A172 (cell line): Measurements from ENCODE around the gene ACTR2. TPM values are rescaled to one million over a fixed set of nuclear protein-coding genes. Genes with fewer than 3 reads are reported as not detected.
A peak's percentile ranks its signal among the peaks of the same experiment; 100 is the strongest.
"Not testable (repeated sequence)": the region's sequence is repeated elsewhere in the genome, so short reads cannot be mapped to it uniquely, and the experiment has no call there.

Experiments used
- DNase-seq: peaks from one replicate; pipeline ENCODE4 v3.0.0-alpha.2; 2015; ENCODE audit warnings: low spot score
- total RNA-seq: library from RNA; depleted of rRNA; stranded (reverse); fragments of >200 nt; shearing (Covaris generic); gene quantifications from 2 replicates; pipeline ENCODE4 v1.2.3, GENCODE V29; 2014; rRNA removed

ACTR2 gene
- total RNA-seq, 1 experiment from 2014 or later: 103 TPM

DNA sequence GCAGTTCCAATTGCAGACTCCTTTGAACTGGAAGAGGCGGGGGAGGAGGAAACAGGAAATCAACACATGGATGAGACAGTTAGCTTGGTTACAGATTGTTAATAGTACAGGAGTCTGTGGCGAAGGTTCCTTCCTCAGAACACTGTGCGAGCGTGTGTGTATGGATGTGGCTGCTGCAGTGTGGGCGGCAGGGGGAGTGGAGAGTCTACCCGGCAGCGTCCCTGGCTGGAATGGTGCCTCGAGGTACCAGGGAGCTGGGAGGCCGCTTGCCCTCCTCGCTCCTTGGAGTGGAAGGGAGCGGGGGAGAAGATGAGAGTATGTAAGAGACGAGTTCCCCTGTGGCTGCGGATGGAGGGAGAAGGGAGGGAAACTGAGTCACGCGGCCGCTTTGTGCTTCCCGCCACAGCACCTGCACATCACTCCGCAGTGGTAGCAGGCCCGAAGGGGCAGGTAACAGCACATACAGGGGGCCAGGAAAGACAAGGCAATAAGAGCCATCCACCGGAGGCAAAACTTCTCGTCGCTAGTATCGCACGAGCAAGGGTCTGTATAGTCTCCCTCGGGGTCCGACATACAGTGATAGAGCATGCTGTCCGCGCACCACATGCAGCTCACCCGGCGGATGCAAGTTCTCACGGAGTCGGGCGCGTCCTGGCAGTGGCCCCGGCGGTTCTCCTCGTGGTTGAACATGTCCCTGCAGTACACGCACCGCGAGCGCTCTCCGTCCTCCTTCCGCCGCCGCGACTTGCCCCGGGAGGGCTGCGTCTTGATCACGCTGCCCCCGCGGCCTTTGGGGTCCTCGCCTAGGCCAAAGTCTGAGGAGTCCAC lies 85.7 kb downstream of the ACTR2 start:
- no peak for DNase-seq

DNA sequence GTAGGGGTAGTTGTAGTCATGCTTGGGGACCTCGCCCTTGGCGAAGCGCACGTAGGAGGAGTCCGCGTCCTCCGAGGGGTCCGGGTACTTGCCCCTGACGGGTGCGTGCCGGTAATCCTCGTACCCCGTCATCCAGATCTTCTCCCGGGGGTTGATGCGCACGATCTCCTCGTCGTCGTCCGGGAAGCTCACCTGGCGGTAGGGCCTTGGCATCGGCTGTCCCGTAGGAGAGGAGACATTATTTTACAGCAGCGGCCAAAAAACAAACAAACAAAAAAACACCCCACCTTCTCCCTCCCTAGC lies 86.3 kb downstream of the ACTR2 start:
- no peak for DNase-seq

DNA sequence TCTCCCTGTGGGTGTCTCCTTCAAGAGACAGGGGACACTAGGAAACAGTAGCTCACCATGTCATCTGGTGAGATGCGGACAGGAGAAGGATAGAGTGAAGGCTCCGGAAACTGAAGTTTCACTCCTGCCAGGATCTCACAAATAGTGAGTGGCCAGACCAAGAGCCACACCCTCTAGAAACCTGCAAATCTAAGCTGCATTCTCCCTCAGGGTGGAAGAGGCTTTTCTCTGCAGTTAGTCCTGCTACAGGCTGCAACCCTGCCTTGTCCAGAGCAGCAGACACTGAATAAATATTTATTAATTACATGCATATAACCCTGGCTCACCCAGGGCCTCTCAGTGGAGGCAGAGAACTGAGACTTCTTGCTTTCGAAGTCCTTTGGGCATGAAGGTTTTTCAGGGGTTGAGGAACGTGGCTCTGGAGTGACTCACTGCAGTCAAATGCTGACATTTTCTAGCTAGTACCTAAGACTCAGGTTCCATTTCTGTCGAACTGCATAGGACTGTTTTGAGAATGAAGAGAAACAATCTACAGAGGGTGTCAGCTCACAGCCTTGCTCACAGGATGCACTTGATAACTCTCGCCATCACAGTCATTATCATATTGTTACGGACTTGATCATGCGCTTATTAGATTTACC lies 87.3 kb downstream of the ACTR2 start:
- no peak for DNase-seq

DNA sequence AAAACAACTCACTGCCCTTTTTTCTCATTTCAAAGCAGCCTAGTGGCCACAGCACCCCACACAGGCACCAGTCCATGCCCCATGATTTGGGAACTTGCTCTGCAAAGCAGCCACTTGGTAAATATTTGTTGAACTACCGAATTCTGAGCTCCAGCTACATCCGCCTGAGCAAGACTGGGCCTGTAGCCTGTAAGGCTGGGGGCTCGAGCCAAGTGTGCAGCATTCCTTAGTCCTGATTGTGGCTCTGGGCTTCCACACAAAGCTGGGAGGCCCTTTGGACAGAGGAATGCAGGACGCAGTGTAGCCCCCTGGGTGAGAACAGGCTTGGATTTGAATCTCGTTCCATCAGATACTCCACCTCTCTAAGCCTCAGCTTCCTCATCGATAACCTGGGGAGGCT lies 88.4 kb downstream of the ACTR2 start:
- no peak for DNase-seq

DNA sequence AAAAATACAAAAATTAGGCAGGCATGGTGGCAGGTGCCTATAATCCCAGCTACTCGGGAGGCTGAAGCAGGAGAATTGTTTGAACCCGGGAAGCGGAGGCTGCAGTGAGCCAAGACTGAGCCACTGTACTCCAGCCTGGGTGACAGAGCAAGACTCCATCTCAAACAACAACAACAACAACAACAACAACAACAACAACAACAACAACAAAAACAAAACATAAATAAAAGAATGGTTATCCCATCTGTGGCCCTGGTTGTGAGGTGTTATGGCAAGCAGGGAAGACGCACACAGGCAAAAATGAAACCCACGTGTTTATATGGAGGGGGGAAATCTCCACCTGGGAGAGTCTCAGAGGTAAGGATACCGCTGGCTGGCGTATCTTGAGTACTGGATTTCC lies 89.7 kb downstream of the ACTR2 start:
- DNase-seq: not testable (repeated sequence)

DNA sequence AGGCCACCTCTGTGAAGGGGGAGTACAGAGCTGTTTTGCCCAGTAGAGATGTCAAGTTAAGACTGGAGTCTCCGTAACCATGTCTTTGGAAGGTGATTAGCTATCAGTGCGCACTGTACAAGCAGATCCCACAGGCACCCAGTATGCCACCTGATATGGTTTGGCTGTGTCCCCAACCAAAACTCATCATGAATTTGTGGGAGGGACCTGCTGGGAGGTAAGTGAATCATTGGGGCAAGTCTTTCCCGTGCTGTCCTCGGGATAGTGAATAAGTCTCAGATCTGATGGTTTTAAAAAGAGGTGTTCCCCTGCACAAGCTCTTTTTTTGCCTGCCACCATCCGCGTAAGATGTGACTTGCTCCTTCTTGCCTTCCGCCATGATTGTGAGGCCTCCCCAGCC lies 90.2 kb downstream of the ACTR2 start:
- DNase-seq: peak; percentile 28

DNA sequence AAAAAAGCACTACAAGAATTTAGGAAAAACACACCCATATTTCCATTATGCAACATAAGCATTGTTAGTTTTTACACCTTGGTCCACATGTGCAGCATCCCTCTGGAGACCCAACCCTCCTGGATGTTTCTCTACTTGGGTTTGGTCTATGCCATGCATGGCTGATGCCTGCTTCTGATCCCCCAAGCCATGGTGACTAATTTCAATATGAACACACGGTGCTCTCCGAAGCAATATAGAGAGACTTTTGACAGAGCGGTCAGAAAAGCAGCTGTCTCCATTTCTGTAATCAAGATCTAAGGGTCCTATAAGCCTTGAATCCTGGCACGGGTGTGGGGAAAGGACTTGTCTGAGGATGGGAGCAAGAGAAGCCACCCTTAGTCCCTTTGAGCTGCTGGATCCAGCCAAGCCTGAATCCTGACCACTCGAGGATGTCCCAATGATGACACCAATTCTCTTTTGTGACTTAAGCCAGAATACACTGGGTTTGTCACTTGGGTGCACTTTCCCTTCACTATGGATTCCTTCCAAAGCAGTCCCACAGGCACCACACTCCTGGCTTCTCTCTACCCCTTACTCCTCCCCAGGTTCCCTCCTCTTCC lies 91.5 kb downstream of the ACTR2 start:
- no peak for DNase-seq

DNA sequence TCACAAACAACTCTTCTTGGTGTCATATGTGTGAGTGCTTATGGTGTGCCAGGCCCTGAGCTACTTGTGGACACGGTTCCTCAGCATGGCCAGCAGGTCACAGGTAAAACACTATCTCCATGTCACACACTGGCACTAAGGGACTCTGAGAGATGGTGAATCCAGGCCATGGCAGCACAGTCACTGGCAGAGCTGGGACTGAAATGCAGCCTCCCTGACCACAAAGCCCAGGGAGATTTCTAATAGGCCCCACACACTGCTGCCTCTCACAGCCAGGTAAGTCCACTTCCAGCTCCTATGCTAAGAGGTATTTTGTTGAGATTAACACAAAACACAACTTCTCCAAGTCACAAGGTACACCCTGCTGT lies 92.0 kb downstream of the ACTR2 start:
- DNase-seq: no peak

DNA sequence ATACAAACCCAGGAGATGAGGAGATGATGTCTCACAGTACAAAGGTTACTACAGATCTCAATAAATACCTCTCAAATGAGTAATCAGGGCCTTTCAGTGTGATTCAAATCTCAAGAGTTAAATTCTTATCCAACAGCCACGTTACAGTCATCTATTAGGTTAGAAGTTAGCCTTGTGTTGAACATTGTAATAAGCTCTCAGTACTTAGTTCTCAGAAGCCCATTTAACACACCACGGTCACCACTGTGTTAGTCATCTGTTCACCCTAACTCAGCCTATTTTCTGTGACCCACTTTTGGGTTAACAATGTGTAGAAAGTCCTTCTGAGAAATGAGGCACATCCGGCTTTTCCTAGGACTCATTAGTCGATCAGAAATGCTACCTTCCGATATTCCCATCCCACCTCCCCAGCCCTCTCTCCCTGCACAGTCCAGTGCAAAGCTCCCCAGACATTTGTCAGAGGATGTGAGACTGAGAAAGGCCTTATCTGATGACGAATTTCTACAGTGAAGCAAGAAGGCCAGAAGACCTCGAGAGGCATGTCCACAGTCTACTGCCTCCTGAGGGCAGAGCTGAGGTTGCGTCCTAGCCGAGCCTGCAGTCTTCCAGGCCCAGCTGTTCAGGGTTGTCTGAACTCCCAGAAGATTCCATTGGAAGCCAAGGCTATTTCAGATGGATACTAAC lies 92.6 kb downstream of the ACTR2 start:
- peak; percentile 96 for DNase-seq

Other genes starting within 250 kb of the ACTR2 start
- gene SLC1A4, start 238.4 kb upstream of the ACTR2 start, total RNA-seq: 9.8 and 10.9 TPM in 2 replicates
- gene CEP68, start 171.4 kb upstream of the ACTR2 start, total RNA-seq: 6.0 and 10.0 TPM in 2 replicates
- gene RAB1A, start 97.7 kb upstream of the ACTR2 start, total RNA-seq: 143 and 156 TPM in 2 replicates
- 7.1 and 13.6 TPM in 2 replicates for gene SPRED2, start 204.8 kb downstream of the ACTR2 start, total RNA-seq